ENCODE results near the gene SOCS6.

DNA sequence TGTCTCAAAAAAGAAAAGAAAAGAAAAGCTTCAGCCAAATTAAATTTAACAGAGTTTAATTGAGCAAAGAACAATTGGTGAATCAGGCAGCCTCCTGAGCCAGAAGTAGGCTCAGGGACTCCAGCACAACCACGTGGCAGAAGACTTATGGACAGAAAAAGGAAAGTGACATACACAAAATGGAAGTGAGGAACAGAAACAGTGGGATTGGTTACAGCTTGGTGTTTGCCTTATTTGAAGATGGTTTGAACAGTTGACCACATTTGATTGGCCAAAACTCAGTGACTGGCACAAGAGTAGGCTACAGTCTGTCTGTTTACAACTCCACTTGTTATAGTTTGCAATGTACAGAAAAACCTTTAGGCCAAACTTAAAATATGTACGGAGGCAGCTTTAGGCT is 83.1 kb downstream of the SOCS6 start:
- TF ChIP-seq, protein P1, sequence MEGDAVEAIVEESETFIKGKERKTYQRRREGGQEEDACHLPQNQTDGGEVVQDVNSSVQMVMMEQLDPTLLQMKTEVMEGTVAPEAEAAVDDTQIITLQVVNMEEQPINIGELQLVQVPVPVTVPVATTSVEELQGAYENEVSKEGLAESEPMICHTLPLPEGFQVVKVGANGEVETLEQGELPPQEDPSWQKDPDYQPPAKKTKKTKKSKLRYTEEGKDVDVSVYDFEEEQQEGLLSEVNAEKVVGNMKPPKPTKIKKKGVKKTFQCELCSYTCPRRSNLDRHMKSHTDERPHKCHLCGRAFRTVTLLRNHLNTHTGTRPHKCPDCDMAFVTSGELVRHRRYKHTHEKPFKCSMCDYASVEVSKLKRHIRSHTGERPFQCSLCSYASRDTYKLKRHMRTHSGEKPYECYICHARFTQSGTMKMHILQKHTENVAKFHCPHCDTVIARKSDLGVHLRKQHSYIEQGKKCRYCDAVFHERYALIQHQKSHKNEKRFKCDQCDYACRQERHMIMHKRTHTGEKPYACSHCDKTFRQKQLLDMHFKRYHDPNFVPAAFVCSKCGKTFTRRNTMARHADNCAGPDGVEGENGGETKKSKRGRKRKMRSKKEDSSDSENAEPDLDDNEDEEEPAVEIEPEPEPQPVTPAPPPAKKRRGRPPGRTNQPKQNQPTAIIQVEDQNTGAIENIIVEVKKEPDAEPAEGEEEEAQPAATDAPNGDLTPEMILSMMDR (IDR thresholded peaks at IDR 0.05), result no peak
- TF ChIP-seq POLR2A (IDR thresholded peaks at IDR 0.05) (no peak), POLR2AphosphoS5 (IDR thresholded peaks at IDR 0.05) (no peak)

Data from breast epithelium (tissue), 3 donors.